Subcutaneous abdominal adipose tissue (tissue), 5 donors: ENCODE measurements around the gene C2orf42.
"Not testable (repeated sequence)": the region's sequence is repeated elsewhere in the genome, so short reads cannot be mapped to it uniquely, and the experiment has no call there.

Experiments used
- H3K27ac ChIP-seq: one replicate; pipeline ENCODE4 v1.7.0; 2013; ENCODE audit warnings: low read depth, mild to moderate bottlenecking, inconsistent platforms, low read length, moderate library complexity
- H3K27me3 ChIP-seq, 5 donors: one replicate each; pipeline ENCODE4 v1.7.0; 2013; ENCODE audit warnings: low read length in 5 of 5, inconsistent platforms in 1 of 5; ENCODE audit not compliant: control insufficient read depth in 5 of 5, insufficient read depth in 4 of 5
- H3K36me3 ChIP-seq, 5 donors: one replicate each; pipeline ENCODE4 v1.7.0; 2013; ENCODE audit warnings: low read length in 5 of 5; ENCODE audit not compliant: control insufficient read depth in 5 of 5, insufficient read depth in 5 of 5
- H3K4me1 ChIP-seq, 5 donors: one replicate each; pipeline ENCODE4 v1.7.0; 2013; ENCODE audit warnings: low read length in 5 of 5, mild to moderate bottlenecking in 3 of 5, moderate library complexity in 1 of 5; ENCODE audit not compliant: control insufficient read depth in 5 of 5, insufficient read depth in 5 of 5
- H3K4me3 ChIP-seq, 5 donors: one replicate each; pipeline ENCODE4 v1.7.0; 2013; ENCODE audit warnings: low read length in 5 of 5, low read depth in 1 of 5
- H3K9ac ChIP-seq, 5 donors: one replicate each; pipeline ENCODE4 v1.7.0; 2013; ENCODE audit warnings: low read length in 5 of 5, mild to moderate bottlenecking in 4 of 5, moderate library complexity in 3 of 5
- H3K9me3 ChIP-seq, 5 donors: one replicate each; pipeline ENCODE4 v1.7.0; 2013; ENCODE audit warnings: low read length in 5 of 5; ENCODE audit not compliant: control insufficient read depth in 5 of 5
- donor health status: healthy.
- donor health status: healthy.
- donor health status: healthy.
- donor health status: healthy.
- donor health status: healthy.

Gene C2orf42

GRCh38 chr2:70203086-70203485 is 12.3 kb upstream of the C2orf42 start:
- Histone ChIP-seq H3K9me3 (no peaks in the 10 kb centered on the region), H3K4me3 (no peak overlapping the region)

GRCh38 chr2:70202236-70202806 is 11.5 kb upstream of the C2orf42 start:
- no peak overlapping the region for H3K9ac ChIP-seq
- no peaks in the 10 kb centered on the region for H3K4me1 ChIP-seq
- H3K9me3 ChIP-seq, result no peaks in the 10 kb centered on the region
- H3K27ac ChIP-seq, result no peak overlapping the region
- no peak overlapping the region for H3K4me3 ChIP-seq
- H3K36me3 ChIP-seq, result no peaks in the 10 kb centered on the region
- H3K27me3 ChIP-seq, result no peaks in the 10 kb centered on the region

More at GRCh38 chr2:70203086-70203485, 12.3 kb upstream of the C2orf42 start:
- Histone ChIP-seq H3K4me1 (no peaks in the 10 kb centered on the region), H3K36me3 (peaks cover 0 to 2% (median 0%) of the 10 kb centered on the region in 5 donors), H3K9ac (no peak overlapping the region), H3K27ac (no peak overlapping the region), H3K27me3 (no peaks in the 10 kb centered on the region)

- H3K4me3 ChIP-seq, result no peak overlapping the region
- H3K4me1 ChIP-seq, result no peaks in the 10 kb centered on the region
- no peaks in the 10 kb centered on the region for H3K36me3 ChIP-seq
- H3K9ac ChIP-seq, result no peak overlapping the region
- no peaks in the 10 kb centered on the region for H3K27me3 ChIP-seq
- H3K27ac ChIP-seq, result no peak overlapping the region
- no peaks in the 10 kb centered on the region for H3K9me3 ChIP-seq
Observed at GRCh38 chr2:70201831-70202230, 11.0 kb upstream of the C2orf42 start.

- H3K27ac ChIP-seq, result no peak overlapping the region
- H3K4me3 ChIP-seq, result no peak overlapping the region
- H3K27me3 ChIP-seq, result no peaks in the 10 kb centered on the region
Observed at GRCh38 chr2:70201225-70201768, 10.5 kb upstream of the C2orf42 start.

GRCh38 chr2:70199320-70199864 is 8.6 kb upstream of the C2orf42 start:
- H3K27me3 ChIP-seq, result no peaks in the 10 kb centered on the region

More at GRCh38 chr2:70201225-70201768, 10.5 kb upstream of the C2orf42 start:
- no peaks in the 10 kb centered on the region for H3K36me3 ChIP-seq
- H3K9ac ChIP-seq, result no peak overlapping the region
- H3K9me3 ChIP-seq, result no peaks in the 10 kb centered on the region
- no peaks in the 10 kb centered on the region for H3K4me1 ChIP-seq

GRCh38 chr2:70192516-70192915 is 1.7 kb upstream of the C2orf42 start:
- H3K27me3 ChIP-seq, result no peaks in the 10 kb centered on the region
- H3K4me1 ChIP-seq, result peaks cover 0 to 13% (median 4%) of the 10 kb centered on the region in 5 donors
- H3K9ac ChIP-seq, result no peak overlapping the region
- H3K9me3 ChIP-seq, result no peaks in the 10 kb centered on the region
- H3K4me3 ChIP-seq, result no peak overlapping the region
- H3K27ac ChIP-seq, result no peak overlapping the region
- H3K36me3 ChIP-seq, result no peaks in the 10 kb centered on the region

More at GRCh38 chr2:70199320-70199864, 8.6 kb upstream of the C2orf42 start:
- Histone ChIP-seq H3K36me3 (no peaks in the 10 kb centered on the region), H3K9me3 (no peaks in the 10 kb centered on the region), H3K4me3 (no peak overlapping the region), H3K27ac (no peak overlapping the region), H3K4me1 (no peaks in the 10 kb centered on the region), H3K9ac (no peak overlapping the region)

GRCh38 chr2:70191244-70191735 is 471 bp upstream of the C2orf42 start:
- H3K9me3 ChIP-seq, result no peaks in the 10 kb centered on the region
- H3K4me3 ChIP-seq, result peak overlapping the region; percentile 64 to 97 (median 90)
- H3K9ac ChIP-seq, result peak overlapping the region; percentile 17 to 93 (median 86)
- H3K27me3 ChIP-seq, result no peaks in the 10 kb centered on the region
- H3K36me3 ChIP-seq, result no peaks in the 10 kb centered on the region
- H3K4me1 ChIP-seq, result peaks cover 0 to 13% (median 4%) of the 10 kb centered on the region in 5 donors
- peak overlapping the region; percentile 94 for H3K27ac ChIP-seq

- no peaks in the 10 kb centered on the region for H3K27me3 ChIP-seq
- H3K4me1 ChIP-seq, result peaks cover 0 to 13% (median 4%) of the 10 kb centered on the region in 5 donors
- H3K27ac ChIP-seq, result no peak overlapping the region
- no peak overlapping the region for H3K4me3 ChIP-seq
- H3K9me3 ChIP-seq, result no peaks in the 10 kb centered on the region
- H3K9ac ChIP-seq, result no peak overlapping the region
- H3K36me3 ChIP-seq, result no peaks in the 10 kb centered on the region
Observed at GRCh38 chr2:70188460-70188859, 2.4 kb downstream of the C2orf42 start.

GRCh38 chr2:70187170-70187569 is 3.6 kb downstream of the C2orf42 start:
- not testable (repeated sequence) for H3K27me3 ChIP-seq, H3K27ac ChIP-seq, H3K9ac ChIP-seq, H3K36me3 ChIP-seq, H3K9me3 ChIP-seq, H3K4me3 ChIP-seq
- H3K4me1 ChIP-seq, result peaks cover 0 to 13% (median 4%) of the 10 kb centered on the region in 5 donors

- H3K4me1 ChIP-seq, result no peaks in the 10 kb centered on the region
- H3K36me3 ChIP-seq, result peaks cover 0 to 26% (median 17%) of the 10 kb centered on the region in 5 donors
- H3K27ac ChIP-seq, result no peak overlapping the region
- H3K4me3 ChIP-seq, result no peak overlapping the region
- no peaks in the 10 kb centered on the region for H3K9me3 ChIP-seq
- H3K9ac ChIP-seq, result no peak overlapping the region
- no peaks in the 10 kb centered on the region for H3K27me3 ChIP-seq
Observed at GRCh38 chr2:70182689-70183088, 8.1 kb downstream of the C2orf42 start.
